Neural crest cell (in vitro differentiated cells): Measurements from ENCODE around the gene NELFCD. TPM values are rescaled to one million over a fixed set of nuclear protein-coding genes. Genes with fewer than 3 reads are reported as not detected.
"Not testable (repeated sequence)": the region's sequence is repeated elsewhere in the genome, so short reads cannot be mapped to it uniquely, and the experiment has no call there.

Experiments used
- DNase-seq: peaks from one replicate; pipeline ENCODE4 v3.0.0; 2021; ENCODE audit warnings: low read depth, mixed read lengths, low spot score
- H3K27ac Mint-ChIP-seq: one replicate; pipeline ENCODE4 v1.8.0; 2021; ENCODE audit warnings: mild to moderate bottlenecking, mixed read lengths; ENCODE audit not compliant: unreplicated experiment
- H3K27me3 Mint-ChIP-seq: 2 replicates; pipeline ENCODE4 v1.8.0; 2021; ENCODE audit warnings: low read depth, mild to moderate bottlenecking, mixed read lengths
- H3K36me3 Mint-ChIP-seq: 2 replicates; pipeline ENCODE4 v1.8.0; 2021; ENCODE audit warnings: low read depth, mild to moderate bottlenecking, mixed read lengths
- H3K4me1 Mint-ChIP-seq: 2 replicates; pipeline ENCODE4 v1.8.0; 2021; ENCODE audit warnings: mixed read lengths
- H3K4me3 Mint-ChIP-seq: one replicate; pipeline ENCODE4 v1.8.0; 2021; ENCODE audit warnings: mild to moderate bottlenecking, mixed read lengths
- H3K9me3 Mint-ChIP-seq: 2 replicates; pipeline ENCODE4 v1.8.0; 2021; ENCODE audit warnings: mixed read lengths
- CTCF ChIP-seq: fragments of 200-600 bp; sonication (generic); conservative IDR thresholded peaks from 2 replicates; pipeline ENCODE4 v1.5.0; 2021; ENCODE audit warnings: antibody characterized with exemption, mild to moderate bottlenecking
- total RNA-seq: library from RNA; stranded (reverse); gene quantifications from 2 replicates; pipeline ENCODE4 v1.2.1, GENCODE V29; 2021

NELFCD gene
- total RNA-seq, 1 donor from 2014 or later, result 117 TPM

- H3K27ac Mint-ChIP-seq, result no peak overlapping the region
- no peak for TF ChIP-seq CTCF
- peaks cover 15% of the 10 kb centered on the region for H3K27me3 Mint-ChIP-seq
- DNase-seq, result no peak
- no peak overlapping the region for H3K4me3 Mint-ChIP-seq
- H3K36me3 Mint-ChIP-seq, result no peaks in the 10 kb centered on the region
- no peaks in the 10 kb centered on the region for H3K9me3 Mint-ChIP-seq
- H3K4me1 Mint-ChIP-seq, result no peaks in the 10 kb centered on the region
Observed at GRCh38 chr20:58942549-58942948, 38.5 kb upstream of the NELFCD start.

GRCh38 chr20:58944610-58945009 lies 36.4 kb upstream of the NELFCD start:
- no peaks in the 10 kb centered on the region for H3K36me3 Mint-ChIP-seq
- peaks cover 10% of the 10 kb centered on the region for H3K27me3 Mint-ChIP-seq
- no peak for TF ChIP-seq CTCF
- DNase-seq, result no peak
- no peak overlapping the region for H3K4me3 Mint-ChIP-seq
- H3K4me1 Mint-ChIP-seq, result no peaks in the 10 kb centered on the region
- no peaks in the 10 kb centered on the region for H3K9me3 Mint-ChIP-seq
- H3K27ac Mint-ChIP-seq, result no peak overlapping the region

GRCh38 chr20:58945965-58946631 lies 35.0 kb upstream of the NELFCD start:
- TF ChIP-seq CTCF, result no peak
- DNase-seq, result no peak
- Mint-ChIP-seq H3K4me3 (no peak overlapping the region), H3K27me3 (peaks cover 8% of the 10 kb centered on the region), H3K4me1 (no peaks in the 10 kb centered on the region), H3K27ac (no peak overlapping the region), H3K36me3 (no peaks in the 10 kb centered on the region), H3K9me3 (no peaks in the 10 kb centered on the region)

- not testable (repeated sequence) for H3K36me3 Mint-ChIP-seq, H3K27ac Mint-ChIP-seq, H3K4me3 Mint-ChIP-seq, H3K4me1 Mint-ChIP-seq, H3K27me3 Mint-ChIP-seq, DNase-seq, H3K9me3 Mint-ChIP-seq
Observed at GRCh38 chr20:58947797-58948388, 33.2 kb upstream of the NELFCD start.

GRCh38 chr20:58950603-58951002 lies 30.5 kb upstream of the NELFCD start:
- no peaks in the 10 kb centered on the region for H3K4me1 Mint-ChIP-seq
- H3K4me3 Mint-ChIP-seq, result no peak overlapping the region
- no peak for DNase-seq
- H3K27ac Mint-ChIP-seq, result no peak overlapping the region
- no peaks in the 10 kb centered on the region for H3K36me3 Mint-ChIP-seq
- no peak for TF ChIP-seq CTCF
- H3K27me3 Mint-ChIP-seq, result no peaks in the 10 kb centered on the region
- H3K9me3 Mint-ChIP-seq, result peaks cover 5% of the 10 kb centered on the region

GRCh38 chr20:58953050-58953449 lies 28.0 kb upstream of the NELFCD start:
- no peak overlapping the region for H3K27ac Mint-ChIP-seq
- H3K36me3 Mint-ChIP-seq, result no peaks in the 10 kb centered on the region
- H3K27me3 Mint-ChIP-seq, result no peaks in the 10 kb centered on the region
- no peak overlapping the region for H3K4me3 Mint-ChIP-seq
- H3K4me1 Mint-ChIP-seq, result no peaks in the 10 kb centered on the region
- TF ChIP-seq CTCF, result no peak
- H3K9me3 Mint-ChIP-seq, result peaks cover 7% of the 10 kb centered on the region
- no peak for DNase-seq
